GM21515 (cell line): ENCODE results near the gene BORCS6.

Source experiments
- ATAC-seq: cut with Tn5 transposase; IDR thresholded peaks from one replicate; pipeline ENCODE4 v1.9.1; 2021; ENCODE audit not compliant: unreplicated experiment

The BORCS6 gene

GRCh38 chr17:8212312-8213180 is 22.6 kb upstream of the BORCS6 start:
- ATAC-seq: no peak

- ATAC-seq: no peak
These were observed 20.9 kb upstream of the BORCS6 start for GRCh38 chr17:8210761-8211458.

GRCh38 chr17:8209907-8210760 is 20.2 kb upstream of the BORCS6 start, which contains the start of gene AURKB:
TSS of gene AURKB (minus strand) at chr17:8210575. CDS start at chr17:8210224, 351 bp downstream.
- ATAC-seq: peak; percentile 69

GRCh38 chr17:8206536-8206935 is 16.6 kb upstream of the BORCS6 start:
- no peak for ATAC-seq

GRCh38 chr17:8204761-8205555 is 15.0 kb upstream of the BORCS6 start:
- ATAC-seq: no peak

- ATAC-seq: peak; percentile 25
These were observed 2.3 kb upstream of the BORCS6 start for GRCh38 chr17:8192070-8192815.

- ATAC-seq: no peak
These were observed 526 bp upstream of the BORCS6 start for GRCh38 chr17:8190506-8190905.

GRCh38 chr17:8189041-8189710 is 804 bp downstream of the BORCS6 start:
- ATAC-seq: no peak

- ATAC-seq: no peak
These were observed 1.6 kb downstream of the BORCS6 start for GRCh38 chr17:8188263-8188839.

GRCh38 chr17:8187517-8188262 is 2.3 kb downstream of the BORCS6 start:
- peak; percentile 16 for ATAC-seq

- ATAC-seq: peak; percentile 25
These were observed 3.0 kb downstream of the BORCS6 start for GRCh38 chr17:8186787-8187516.

GRCh38 chr17:8186446-8186786 is 3.6 kb downstream of the BORCS6 start:
- ATAC-seq: peak; percentile 1

GRCh38 chr17:8185582-8186445 is 4.2 kb downstream of the BORCS6 start:
- ATAC-seq: peak; percentile 17

- no peak for ATAC-seq
These were observed 12.8 kb downstream of the BORCS6 start for GRCh38 chr17:8176998-8177731.

GRCh38 chr17:8176197-8176940 is 13.6 kb downstream of the BORCS6 start, which contains the start of gene TMEM107:
TSS of gene TMEM107 (minus strand) at chr17:8176380. CDS start at chr17:8176286, 94 bp downstream.
- ATAC-seq: peak; percentile 51
